ENCODE measurements around the gene PLCB1. TPM values are rescaled to one million over a fixed set of nuclear protein-coding genes. Genes with fewer than 3 reads are reported as not detected.

PLCB1 gene
- total RNA-seq, 1 donor = 35.4 TPM

DNA sequence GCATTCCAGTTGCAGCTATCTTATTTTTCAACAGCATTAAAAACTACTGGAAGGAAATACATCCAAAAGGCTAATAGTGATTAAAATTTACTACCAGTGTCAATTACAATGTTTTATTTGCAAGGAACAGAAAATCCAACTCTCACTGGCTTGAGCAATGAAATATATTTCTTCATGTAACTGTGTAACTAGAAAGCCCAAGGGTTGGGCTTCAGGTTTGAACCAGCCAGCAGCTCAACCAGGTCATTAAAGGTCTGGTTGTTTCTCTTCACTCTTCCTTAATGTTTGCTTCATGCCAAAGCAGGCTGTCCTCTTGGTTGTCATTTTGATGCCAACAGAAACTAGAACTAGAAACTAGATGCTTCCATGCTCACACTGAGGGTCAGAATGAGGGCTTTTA, 437.7 kb downstream of the PLCB1 start:
- no peak for DNase-seq (ENCODE audit: low read depth)
- TF ChIP-seq, protein P1, sequence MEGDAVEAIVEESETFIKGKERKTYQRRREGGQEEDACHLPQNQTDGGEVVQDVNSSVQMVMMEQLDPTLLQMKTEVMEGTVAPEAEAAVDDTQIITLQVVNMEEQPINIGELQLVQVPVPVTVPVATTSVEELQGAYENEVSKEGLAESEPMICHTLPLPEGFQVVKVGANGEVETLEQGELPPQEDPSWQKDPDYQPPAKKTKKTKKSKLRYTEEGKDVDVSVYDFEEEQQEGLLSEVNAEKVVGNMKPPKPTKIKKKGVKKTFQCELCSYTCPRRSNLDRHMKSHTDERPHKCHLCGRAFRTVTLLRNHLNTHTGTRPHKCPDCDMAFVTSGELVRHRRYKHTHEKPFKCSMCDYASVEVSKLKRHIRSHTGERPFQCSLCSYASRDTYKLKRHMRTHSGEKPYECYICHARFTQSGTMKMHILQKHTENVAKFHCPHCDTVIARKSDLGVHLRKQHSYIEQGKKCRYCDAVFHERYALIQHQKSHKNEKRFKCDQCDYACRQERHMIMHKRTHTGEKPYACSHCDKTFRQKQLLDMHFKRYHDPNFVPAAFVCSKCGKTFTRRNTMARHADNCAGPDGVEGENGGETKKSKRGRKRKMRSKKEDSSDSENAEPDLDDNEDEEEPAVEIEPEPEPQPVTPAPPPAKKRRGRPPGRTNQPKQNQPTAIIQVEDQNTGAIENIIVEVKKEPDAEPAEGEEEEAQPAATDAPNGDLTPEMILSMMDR (IDR thresholded peaks at IDR 0.05; ENCODE audit: insufficient read depth, low read depth, low read length) = no peak
- no peak overlapping the region for H3K4me3 ChIP-seq (ENCODE audit: low read depth, low read length)

DNA sequence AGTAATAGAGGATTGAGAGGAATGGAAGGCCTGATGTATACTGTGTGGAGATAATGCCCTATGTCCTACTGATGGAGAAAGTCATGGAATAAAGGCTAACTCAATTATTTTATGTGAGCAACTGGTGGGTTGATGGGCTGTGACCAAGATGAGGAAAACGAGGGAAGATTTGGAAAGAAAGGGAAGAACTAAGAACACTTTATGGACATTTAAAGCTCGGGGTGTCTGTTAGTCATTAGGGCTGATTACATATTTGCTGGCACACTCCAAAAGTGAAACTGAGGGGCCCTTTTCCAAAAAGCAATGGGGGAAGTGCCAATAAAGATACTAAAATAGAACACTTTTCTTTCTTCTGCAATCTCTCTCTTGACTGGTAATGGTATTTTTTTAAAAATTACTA, 439.5 kb downstream of the PLCB1 start:
- DNase-seq (ENCODE audit: low read depth) = no peak
- H3K4me3 ChIP-seq (ENCODE audit: low read depth, low read length) = no peak overlapping the region
- TF ChIP-seq, protein P1 (IDR thresholded peaks at IDR 0.05; ENCODE audit: insufficient read depth, low read depth, low read length) = no peak

DNA sequence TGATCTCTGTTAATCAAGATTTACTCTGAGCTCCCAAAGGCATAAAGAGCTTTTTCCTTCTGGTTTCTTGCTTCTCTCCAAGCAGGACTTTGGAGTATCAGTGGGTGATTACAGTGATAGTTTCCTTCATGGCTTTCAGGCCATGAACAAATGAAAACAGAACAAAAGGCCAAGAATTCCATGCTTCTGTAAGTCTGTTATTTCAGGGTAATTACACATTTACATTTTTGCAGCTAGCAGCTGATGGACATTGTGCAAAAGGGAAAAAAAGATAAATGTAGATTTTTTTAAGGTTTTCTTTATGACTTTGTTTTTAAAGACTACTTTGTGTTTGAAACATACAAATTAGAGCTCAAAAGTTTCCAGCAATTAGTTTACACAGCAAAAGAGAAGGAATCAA, 441.6 kb downstream of the PLCB1 start:
- TF ChIP-seq, protein P1 (IDR thresholded peaks at IDR 0.05; ENCODE audit: insufficient read depth, low read depth, low read length) = no peak
- H3K4me3 ChIP-seq (ENCODE audit: low read depth, low read length) = no peak overlapping the region
- peak; percentile 17 for DNase-seq (ENCODE audit: low read depth)

DNA sequence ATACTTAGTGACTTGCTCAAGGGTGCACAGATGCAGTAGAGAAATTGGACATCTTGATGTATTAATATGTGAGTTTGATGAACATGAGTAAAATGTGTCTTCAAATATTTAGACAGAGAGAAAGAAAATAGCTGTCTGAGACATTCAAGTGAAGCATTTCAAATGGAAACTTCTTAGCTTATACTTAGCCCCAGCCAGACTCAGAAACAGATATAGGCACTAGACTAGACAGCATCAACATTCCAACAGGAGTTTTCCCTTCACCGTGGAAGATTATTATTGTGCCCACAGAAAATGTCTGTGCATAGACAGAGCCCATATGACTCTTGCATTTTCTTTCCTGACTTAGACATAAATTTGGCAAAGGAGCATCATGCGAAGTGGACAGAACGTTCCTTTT, 443.0 kb downstream of the PLCB1 start:
- no peak overlapping the region for H3K4me3 ChIP-seq (ENCODE audit: low read depth, low read length)
- TF ChIP-seq, protein P1 (IDR thresholded peaks at IDR 0.05; ENCODE audit: insufficient read depth, low read depth, low read length) = no peak

DNA sequence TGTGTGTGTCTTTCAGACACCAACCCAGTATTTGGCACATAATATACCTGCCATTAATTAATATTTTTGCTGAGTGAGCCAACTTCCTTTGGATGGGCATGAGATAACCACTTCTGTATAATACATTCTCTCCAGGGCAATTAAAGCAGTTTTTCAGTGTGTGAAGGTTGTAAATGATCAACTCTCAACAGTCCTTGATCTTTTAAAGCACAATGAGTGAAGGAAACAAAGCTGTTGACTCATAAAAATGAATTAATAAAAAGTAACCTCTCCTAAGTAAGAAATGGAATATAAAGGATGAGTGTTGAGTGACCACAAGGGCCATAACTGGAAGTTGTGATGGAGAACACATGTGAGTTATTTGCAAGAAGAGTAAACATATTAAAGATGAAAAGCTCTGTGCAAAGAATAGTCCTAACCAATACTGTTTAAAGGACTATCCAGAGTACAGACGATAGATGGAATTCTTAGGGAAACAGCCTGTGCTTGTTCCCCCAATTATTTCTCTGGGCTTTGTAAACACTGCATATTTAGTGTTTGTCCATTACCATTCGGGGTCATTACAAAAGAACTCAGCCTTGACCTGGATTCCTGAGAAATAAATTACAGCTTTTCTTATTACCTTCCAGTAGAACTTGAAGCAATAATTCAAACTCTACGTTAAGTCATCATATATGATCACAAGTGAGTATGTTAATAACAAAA, 446.2 kb downstream of the PLCB1 start:
- TF ChIP-seq, protein P1 (IDR thresholded peaks at IDR 0.05; ENCODE audit: insufficient read depth, low read depth, low read length) = no peak
- peak; percentile 43 for DNase-seq (ENCODE audit: low read depth)
- H3K4me3 ChIP-seq (ENCODE audit: low read depth, low read length) = no peak overlapping the region

More for the DNA sequence above, 443.0 kb downstream of the PLCB1 start:
- DNase-seq (ENCODE audit: low read depth) = no peak

DNA sequence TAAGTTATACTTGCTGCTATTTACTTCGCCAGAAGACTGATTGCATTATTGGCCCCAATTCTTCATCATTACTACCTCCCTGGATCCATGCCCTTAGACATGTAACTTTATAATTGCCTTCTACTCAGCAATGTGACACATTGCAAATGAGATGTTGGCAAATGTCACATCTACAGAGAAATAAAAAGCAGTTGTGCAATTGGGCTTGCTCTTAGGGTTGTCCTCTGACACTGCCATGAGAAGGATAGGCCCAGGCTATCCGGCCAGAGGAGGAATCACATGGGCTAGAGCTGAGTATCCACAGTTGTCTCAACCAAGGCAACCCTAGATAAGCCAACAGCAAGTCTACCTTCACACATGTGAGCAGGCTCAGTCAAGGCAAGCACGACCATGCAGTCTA, 447.0 kb downstream of the PLCB1 start:
- no peak overlapping the region for H3K4me3 ChIP-seq (ENCODE audit: low read depth, low read length)
- DNase-seq (ENCODE audit: low read depth) = no peak
- TF ChIP-seq, protein P1 (IDR thresholded peaks at IDR 0.05; ENCODE audit: insufficient read depth, low read depth, low read length) = no peak

Data from fibroblast of villous mesenchyme (primary cell).